ENCODE results near the gene SPAG9. TPM values are rescaled to one million over a fixed set of nuclear protein-coding genes. Genes with fewer than 3 reads are reported as not detected.
A peak's percentile ranks its signal among the peaks of the same experiment; 100 is the strongest.

The SPAG9 gene
- total and polyA plus RNA-seq, 2 experiments from 2014 or later: 13.7 to 45.0 TPM

DNA sequence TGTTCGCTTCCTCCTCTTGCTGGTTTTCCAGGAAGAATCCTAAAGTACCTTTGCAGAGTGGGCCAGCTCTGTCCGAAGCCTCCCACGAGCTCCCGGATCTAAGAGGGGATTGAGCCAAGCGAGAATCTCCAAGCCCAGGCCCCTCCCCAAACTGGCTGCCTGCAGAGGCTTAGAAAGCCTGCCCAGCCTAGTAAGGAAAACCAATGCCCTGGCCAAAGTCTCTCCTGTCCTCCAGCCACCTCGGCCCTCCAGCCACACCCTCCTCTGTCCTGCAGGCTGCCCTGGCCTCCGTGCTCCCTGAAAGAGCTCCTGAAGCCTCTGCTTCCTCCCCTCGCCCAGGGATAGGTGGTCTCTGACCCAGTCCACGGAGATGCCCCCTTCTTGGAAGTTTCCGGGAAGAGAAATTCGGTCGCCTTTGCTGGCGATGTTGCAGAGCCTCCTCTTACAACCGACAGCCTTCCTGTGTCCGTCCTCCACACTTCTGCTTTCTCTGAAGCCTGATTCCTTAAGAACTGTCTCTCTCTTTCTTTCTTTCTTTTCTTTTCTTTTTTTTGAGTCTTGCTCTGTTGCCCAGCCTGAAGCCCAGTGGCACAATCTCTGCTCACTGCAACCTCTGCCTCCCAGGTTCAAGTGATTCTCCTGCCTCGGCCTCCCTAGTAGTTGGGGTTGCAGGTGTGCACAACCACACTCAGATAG, 199.6 kb downstream of the SPAG9 start:
- H3K79me2 ChIP-seq (replicated peaks; ENCODE audit: insufficient read depth): no peaks in the 10 kb centered on the region
- Mint-ChIP-seq H3K36me3 (ENCODE audit: low read depth) (no peaks in the 10 kb centered on the region), H3K27me3 (ENCODE audit: insufficient read depth, low read depth, poor library complexity) (peaks cover 14% of the 10 kb centered on the region), H3K4me1 (peaks cover 57% of the 10 kb centered on the region), H3K27ac (no peak overlapping the region), H3K4me3 (no peak overlapping the region), H3K9me3 (no peaks in the 10 kb centered on the region)
- H3F3A ChIP-seq (replicated peaks; ENCODE audit: low read depth): no peaks in the 10 kb centered on the region
- no peaks in the 10 kb centered on the region for H3K36me3 ChIP-seq (ENCODE audit: insufficient read depth)
- no peaks in the 10 kb centered on the region for H4K20me1 ChIP-seq (replicated peaks; ENCODE audit: insufficient read depth)
- DNase-seq (ENCODE audit: low spot score) (no peak), ATAC-seq (peak; percentile 9)
- TF ChIP-seq, protein P1, sequence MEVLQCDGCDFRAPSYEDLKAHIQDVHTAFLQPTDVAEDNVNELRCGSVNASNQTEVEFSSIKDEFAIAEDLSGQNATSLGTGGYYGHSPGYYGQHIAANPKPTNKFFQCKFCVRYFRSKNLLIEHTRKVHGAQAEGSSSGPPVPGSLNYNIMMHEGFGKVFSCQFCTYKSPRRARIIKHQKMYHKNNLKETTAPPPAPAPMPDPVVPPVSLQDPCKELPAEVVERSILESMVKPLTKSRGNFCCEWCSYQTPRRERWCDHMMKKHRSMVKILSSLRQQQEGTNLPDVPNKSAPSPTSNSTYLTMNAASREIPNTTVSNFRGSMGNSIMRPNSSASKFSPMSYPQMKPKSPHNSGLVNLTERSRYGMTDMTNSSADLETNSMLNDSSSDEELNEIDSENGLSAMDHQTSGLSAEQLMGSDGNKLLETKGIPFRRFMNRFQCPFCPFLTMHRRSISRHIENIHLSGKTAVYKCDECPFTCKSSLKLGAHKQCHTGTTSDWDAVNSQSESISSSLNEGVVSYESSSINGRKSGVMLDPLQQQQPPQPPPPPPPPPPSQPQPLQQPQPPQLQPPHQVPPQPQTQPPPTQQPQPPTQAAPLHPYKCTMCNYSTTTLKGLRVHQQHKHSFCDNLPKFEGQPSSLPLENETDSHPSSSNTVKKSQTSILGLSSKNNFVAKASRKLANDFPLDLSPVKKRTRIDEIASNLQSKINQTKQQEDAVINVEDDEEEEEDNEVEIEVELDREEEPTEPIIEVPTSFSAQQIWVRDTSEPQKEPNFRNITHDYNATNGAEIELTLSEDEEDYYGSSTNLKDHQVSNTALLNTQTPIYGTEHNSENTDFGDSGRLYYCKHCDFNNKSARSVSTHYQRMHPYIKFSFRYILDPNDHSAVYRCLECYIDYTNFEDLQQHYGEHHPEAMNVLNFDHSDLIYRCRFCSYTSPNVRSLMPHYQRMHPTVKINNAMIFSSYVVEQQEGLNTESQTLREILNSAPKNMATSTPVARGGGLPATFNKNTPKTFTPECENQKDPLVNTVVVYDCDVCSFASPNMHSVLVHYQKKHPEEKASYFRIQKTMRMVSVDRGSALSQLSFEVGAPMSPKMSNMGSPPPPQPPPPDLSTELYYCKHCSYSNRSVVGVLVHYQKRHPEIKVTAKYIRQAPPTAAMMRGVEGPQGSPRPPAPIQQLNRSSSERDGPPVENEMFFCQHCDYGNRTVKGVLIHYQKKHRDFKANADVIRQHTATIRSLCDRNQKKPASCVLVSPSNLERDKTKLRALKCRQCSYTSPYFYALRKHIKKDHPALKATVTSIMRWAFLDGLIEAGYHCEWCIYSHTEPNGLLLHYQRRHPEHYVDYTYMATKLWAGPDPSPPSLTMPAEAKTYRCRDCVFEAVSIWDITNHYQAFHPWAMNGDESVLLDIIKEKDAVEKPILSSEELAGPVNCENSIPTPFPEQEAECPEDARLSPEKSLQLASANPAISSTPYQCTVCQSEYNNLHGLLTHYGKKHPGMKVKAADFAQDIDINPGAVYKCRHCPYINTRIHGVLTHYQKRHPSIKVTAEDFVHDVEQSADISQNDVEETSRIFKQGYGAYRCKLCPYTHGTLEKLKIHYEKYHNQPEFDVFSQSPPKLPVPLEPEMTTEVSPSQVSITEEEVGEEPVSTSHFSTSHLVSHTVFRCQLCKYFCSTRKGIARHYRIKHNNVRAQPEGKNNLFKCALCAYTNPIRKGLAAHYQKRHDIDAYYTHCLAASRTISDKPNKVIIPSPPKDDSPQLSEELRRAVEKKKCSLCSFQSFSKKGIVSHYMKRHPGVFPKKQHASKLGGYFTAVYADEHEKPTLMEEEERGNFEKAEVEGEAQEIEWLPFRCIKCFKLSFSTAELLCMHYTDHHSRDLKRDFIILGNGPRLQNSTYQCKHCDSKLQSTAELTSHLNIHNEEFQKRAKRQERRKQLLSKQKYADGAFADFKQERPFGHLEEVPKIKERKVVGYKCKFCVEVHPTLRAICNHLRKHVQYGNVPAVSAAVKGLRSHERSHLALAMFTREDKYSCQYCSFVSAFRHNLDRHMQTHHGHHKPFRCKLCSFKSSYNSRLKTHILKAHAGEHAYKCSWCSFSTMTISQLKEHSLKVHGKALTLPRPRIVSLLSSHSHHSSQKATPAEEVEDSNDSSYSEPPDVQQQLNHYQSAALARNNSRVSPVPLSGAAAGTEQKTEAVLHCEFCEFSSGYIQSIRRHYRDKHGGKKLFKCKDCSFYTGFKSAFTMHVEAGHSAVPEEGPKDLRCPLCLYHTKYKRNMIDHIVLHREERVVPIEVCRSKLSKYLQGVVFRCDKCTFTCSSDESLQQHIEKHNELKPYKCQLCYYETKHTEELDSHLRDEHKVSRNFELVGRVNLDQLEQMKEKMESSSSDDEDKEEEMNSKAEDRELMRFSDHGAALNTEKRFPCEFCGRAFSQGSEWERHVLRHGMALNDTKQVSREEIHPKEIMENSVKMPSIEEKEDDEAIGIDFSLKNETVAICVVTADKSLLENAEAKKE (CRISPR knock-in tag; IDR thresholded peaks at IDR 0.05): no peak
- TF ChIP-seq CREB1 (CRISPR knock-in tag; IDR thresholded peaks at IDR 0.05; ENCODE audit: low read depth) (no peak), STAT1 (IDR thresholded peaks at IDR 0.05; ENCODE audit: unreplicated experiment) (no peak), ZNF331 (CRISPR knock-in tag; IDR thresholded peaks at IDR 0.05; ENCODE audit: low read depth) (no peak), NANOG (IDR thresholded peaks at IDR 0.05; ENCODE audit: borderline replicate concordance) (no peak), ZNF114 (CRISPR knock-in tag; IDR thresholded peaks at IDR 0.05) (no peak), POLR2AphosphoS5 (IDR thresholded peaks at IDR 0.05; ENCODE audit: low read depth) (no peak), JUNB (IDR thresholded peaks at IDR 0.05; ENCODE audit: unreplicated experiment) (no peak), EZH2phosphoT487 (IDR thresholded peaks at IDR 0.05; ENCODE audit: unreplicated experiment) (no peak), EZH2 (IDR thresholded peaks at IDR 0.05; ENCODE audit: low read depth, unreplicated experiment) (no peak)
- TF ChIP-seq, protein P2, sequence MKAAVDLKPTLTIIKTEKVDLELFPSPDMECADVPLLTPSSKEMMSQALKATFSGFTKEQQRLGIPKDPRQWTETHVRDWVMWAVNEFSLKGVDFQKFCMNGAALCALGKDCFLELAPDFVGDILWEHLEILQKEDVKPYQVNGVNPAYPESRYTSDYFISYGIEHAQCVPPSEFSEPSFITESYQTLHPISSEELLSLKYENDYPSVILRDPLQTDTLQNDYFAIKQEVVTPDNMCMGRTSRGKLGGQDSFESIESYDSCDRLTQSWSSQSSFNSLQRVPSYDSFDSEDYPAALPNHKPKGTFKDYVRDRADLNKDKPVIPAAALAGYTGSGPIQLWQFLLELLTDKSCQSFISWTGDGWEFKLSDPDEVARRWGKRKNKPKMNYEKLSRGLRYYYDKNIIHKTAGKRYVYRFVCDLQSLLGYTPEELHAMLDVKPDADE (IDR thresholded peaks at IDR 0.05): no peak
- TF ChIP-seq, protein P3, sequence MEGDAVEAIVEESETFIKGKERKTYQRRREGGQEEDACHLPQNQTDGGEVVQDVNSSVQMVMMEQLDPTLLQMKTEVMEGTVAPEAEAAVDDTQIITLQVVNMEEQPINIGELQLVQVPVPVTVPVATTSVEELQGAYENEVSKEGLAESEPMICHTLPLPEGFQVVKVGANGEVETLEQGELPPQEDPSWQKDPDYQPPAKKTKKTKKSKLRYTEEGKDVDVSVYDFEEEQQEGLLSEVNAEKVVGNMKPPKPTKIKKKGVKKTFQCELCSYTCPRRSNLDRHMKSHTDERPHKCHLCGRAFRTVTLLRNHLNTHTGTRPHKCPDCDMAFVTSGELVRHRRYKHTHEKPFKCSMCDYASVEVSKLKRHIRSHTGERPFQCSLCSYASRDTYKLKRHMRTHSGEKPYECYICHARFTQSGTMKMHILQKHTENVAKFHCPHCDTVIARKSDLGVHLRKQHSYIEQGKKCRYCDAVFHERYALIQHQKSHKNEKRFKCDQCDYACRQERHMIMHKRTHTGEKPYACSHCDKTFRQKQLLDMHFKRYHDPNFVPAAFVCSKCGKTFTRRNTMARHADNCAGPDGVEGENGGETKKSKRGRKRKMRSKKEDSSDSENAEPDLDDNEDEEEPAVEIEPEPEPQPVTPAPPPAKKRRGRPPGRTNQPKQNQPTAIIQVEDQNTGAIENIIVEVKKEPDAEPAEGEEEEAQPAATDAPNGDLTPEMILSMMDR (conservative IDR thresholded peaks at IDR 0.05; ENCODE audit: low read depth in 2 of 2): no peak
- TF ChIP-seq, protein P4, sequence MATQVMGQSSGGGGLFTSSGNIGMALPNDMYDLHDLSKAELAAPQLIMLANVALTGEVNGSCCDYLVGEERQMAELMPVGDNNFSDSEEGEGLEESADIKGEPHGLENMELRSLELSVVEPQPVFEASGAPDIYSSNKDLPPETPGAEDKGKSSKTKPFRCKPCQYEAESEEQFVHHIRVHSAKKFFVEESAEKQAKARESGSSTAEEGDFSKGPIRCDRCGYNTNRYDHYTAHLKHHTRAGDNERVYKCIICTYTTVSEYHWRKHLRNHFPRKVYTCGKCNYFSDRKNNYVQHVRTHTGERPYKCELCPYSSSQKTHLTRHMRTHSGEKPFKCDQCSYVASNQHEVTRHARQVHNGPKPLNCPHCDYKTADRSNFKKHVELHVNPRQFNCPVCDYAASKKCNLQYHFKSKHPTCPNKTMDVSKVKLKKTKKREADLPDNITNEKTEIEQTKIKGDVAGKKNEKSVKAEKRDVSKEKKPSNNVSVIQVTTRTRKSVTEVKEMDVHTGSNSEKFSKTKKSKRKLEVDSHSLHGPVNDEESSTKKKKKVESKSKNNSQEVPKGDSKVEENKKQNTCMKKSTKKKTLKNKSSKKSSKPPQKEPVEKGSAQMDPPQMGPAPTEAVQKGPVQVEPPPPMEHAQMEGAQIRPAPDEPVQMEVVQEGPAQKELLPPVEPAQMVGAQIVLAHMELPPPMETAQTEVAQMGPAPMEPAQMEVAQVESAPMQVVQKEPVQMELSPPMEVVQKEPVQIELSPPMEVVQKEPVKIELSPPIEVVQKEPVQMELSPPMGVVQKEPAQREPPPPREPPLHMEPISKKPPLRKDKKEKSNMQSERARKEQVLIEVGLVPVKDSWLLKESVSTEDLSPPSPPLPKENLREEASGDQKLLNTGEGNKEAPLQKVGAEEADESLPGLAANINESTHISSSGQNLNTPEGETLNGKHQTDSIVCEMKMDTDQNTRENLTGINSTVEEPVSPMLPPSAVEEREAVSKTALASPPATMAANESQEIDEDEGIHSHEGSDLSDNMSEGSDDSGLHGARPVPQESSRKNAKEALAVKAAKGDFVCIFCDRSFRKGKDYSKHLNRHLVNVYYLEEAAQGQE (IDR thresholded peaks at IDR 0.05; ENCODE audit: unreplicated experiment): no peak
- no peaks in the 10 kb centered on the region for H3K27me3 ChIP-seq (ENCODE audit: insufficient read depth)
- peak overlapping the region; percentile 86 for H2AFZ ChIP-seq
- H3K9me2 ChIP-seq (ENCODE audit: insufficient read depth): no peaks in the 10 kb centered on the region
- H3K27ac ChIP-seq (ENCODE audit: low read depth): no peak overlapping the region
- H3K4me3 ChIP-seq: no peak overlapping the region
- H3K4me1 ChIP-seq (ENCODE audit: insufficient read depth): peaks cover 20% of the 10 kb centered on the region
- H3K4me2 ChIP-seq: no peak overlapping the region
